Bronchial epithelial cell (primary cell): ENCODE measurements around the gene PRELID3B. TPM values are rescaled to one million over a fixed set of nuclear protein-coding genes. Genes with fewer than 3 reads are reported as not detected.

Experiments used
- DNase-seq: peaks from one replicate; pipeline ENCODE4 v3.0.0-alpha.2; 2010; ENCODE audit warnings: low read depth
- FAIRE-seq: peaks from 2 replicates; lab custom pipeline; 2011; peaks lifted over from hg19 to GRCh38; lab: Jason Lieb, UNC
- H3K27me3 ChIP-seq: 2 replicates; pipeline ENCODE4 v1.5.1; 2011; ENCODE audit warnings: low read length; ENCODE audit not compliant: control insufficient read depth, insufficient read depth
- H3K36me3 ChIP-seq: 2 replicates; pipeline ENCODE4 v1.5.1; 2011; ENCODE audit warnings: low read length; ENCODE audit not compliant: control insufficient read depth, insufficient read depth
- H3K4me3 ChIP-seq: 2 replicates; pipeline ENCODE4 v1.5.1; 2011; ENCODE audit warnings: mild to moderate bottlenecking, low read depth, low read length, control low read depth
- total RNA-seq: library from RNA; depleted of rRNA; stranded (reverse); fragments of >200 nt; gene quantifications from 2 replicates; pipeline ENCODE4 v1.2.1, GENCODE V29; 2014
- TF ChIP-seq, protein P1 (sequence below): IDR thresholded peaks from 2 replicates; pipeline ENCODE4 v1.5.1; 2011; ENCODE audit warnings: mild to moderate bottlenecking, moderate library complexity, low read length, control low read depth, inconsistent platforms; ENCODE audit not compliant: insufficient read depth, severe bottlenecking

PRELID3B gene
- total RNA-seq, 1 donor from 2014 or later, result 160 TPM

- TF ChIP-seq, protein P1, sequence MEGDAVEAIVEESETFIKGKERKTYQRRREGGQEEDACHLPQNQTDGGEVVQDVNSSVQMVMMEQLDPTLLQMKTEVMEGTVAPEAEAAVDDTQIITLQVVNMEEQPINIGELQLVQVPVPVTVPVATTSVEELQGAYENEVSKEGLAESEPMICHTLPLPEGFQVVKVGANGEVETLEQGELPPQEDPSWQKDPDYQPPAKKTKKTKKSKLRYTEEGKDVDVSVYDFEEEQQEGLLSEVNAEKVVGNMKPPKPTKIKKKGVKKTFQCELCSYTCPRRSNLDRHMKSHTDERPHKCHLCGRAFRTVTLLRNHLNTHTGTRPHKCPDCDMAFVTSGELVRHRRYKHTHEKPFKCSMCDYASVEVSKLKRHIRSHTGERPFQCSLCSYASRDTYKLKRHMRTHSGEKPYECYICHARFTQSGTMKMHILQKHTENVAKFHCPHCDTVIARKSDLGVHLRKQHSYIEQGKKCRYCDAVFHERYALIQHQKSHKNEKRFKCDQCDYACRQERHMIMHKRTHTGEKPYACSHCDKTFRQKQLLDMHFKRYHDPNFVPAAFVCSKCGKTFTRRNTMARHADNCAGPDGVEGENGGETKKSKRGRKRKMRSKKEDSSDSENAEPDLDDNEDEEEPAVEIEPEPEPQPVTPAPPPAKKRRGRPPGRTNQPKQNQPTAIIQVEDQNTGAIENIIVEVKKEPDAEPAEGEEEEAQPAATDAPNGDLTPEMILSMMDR, result no peak
- H3K4me3 ChIP-seq, result no peak overlapping the region
- H3K36me3 ChIP-seq, result no peaks in the 10 kb centered on the region
- DNase-seq (no peak), FAIRE-seq (no peak)
- H3K27me3 ChIP-seq, result no peaks in the 10 kb centered on the region
These were observed 31.0 kb upstream of the PRELID3B start for GRCh38 chr20:59073582-59073981.

DNA sequence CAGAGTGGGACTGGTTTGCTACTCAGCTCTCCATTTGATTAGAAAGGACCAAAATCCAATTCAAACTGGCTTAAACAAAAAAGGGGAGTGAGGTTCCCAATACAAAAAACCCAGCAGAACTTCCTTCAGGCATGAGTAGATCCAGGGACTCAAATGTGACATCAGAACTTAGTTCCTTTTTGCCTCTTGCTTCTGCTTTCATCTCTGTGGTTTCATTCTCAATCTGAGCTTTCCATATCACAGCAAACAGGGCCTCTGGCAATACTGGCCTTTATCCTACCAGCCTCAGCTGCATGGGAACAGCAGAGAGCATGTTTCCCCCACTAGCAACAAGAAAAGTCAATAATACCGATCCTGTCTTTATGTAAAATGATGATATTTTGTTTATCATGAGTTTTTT, 28.6 kb upstream of the PRELID3B start:
- no peak for FAIRE-seq
- Histone ChIP-seq H3K4me3 (no peak overlapping the region), H3K36me3 (no peaks in the 10 kb centered on the region), H3K27me3 (no peaks in the 10 kb centered on the region)
- no peak for DNase-seq
- TF ChIP-seq, protein P1, result no peak

DNA sequence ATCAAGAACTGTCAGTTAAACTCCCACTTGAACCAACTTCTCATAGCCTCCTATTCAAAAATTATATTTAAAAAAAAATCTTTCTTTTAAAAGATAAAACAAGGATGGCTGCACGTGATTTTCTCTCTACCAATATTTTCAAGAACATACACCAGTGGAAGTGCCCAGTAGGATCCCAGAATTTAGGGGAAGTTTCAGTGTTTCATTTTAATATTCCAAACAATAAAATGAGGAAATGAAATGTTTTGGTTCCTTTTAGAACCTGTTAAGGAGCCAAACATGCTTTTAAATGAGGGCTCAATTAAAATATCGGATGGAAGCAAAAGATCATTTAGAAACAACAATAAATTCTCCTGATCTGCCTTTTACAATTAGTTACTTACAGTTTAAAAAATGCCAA, 26.4 kb upstream of the PRELID3B start:
- DNase-seq, result no peak
- TF ChIP-seq, protein P1, result no peak
- no peak for FAIRE-seq
- Histone ChIP-seq H3K36me3 (no peaks in the 10 kb centered on the region), H3K4me3 (no peak overlapping the region), H3K27me3 (no peaks in the 10 kb centered on the region)

GRCh38 chr20:59068534-59068933, 25.9 kb upstream of the PRELID3B start:
- Histone ChIP-seq H3K4me3 (no peak overlapping the region), H3K27me3 (no peaks in the 10 kb centered on the region), H3K36me3 (no peaks in the 10 kb centered on the region)
- FAIRE-seq (no peak), DNase-seq (no peak)
- TF ChIP-seq, protein P1, result no peak

GRCh38 chr20:59064214-59064722, 21.7 kb upstream of the PRELID3B start:
- Histone ChIP-seq H3K4me3 (no peak overlapping the region), H3K36me3 (no peaks in the 10 kb centered on the region), H3K27me3 (no peaks in the 10 kb centered on the region)
- TF ChIP-seq, protein P1, result no peak
- DNase-seq (peak; percentile 78), FAIRE-seq (no peak)

GRCh38 chr20:59063358-59064213, 21.0 kb upstream of the PRELID3B start:
- H3K4me3 ChIP-seq, result no peak overlapping the region
- TF ChIP-seq, protein P1, result no peak
- FAIRE-seq (no peak), DNase-seq (peak; percentile 96)
- no peaks in the 10 kb centered on the region for H3K36me3 ChIP-seq
- no peaks in the 10 kb centered on the region for H3K27me3 ChIP-seq
